HepG2 (cell line): ENCODE results near the gene PDXDC1. TPM values are rescaled to one million over a fixed set of nuclear protein-coding genes. Genes with fewer than 3 reads are reported as not detected.
A peak's percentile ranks its signal among the peaks of the same experiment; 100 is the strongest.

Experiments
- ATAC-seq: fragments of 200-7000 bp; cut with Tn5 transposase; 3 replicates; pipeline ENCODE4 v1.9.1; 2020; ENCODE audit warnings: mild to moderate bottlenecking, moderate library complexity
- BruUV-seq: library from RNA; stranded (reverse); fragments of 400-500 nt; replicated peaks from 2 replicates; lab custom pipeline; 2021; lab: Mats Ljungman, UMichigan
- CTCF ChIA-PET: fragments of 300-600 bp; formaldehyde crosslinking; extraction: SDS; loops from one replicate; lab custom pipeline; 2021; ENCODE audit warnings: low total read pairs, inconsistent platforms, low intra/inter-chr PET ratio; lab: Yijun Ruan, JAX
- POLR2A ChIA-PET: fragments of 350-600 bp; sonication (Branson Sonifier 250); formaldehyde crosslinking; loops from one replicate; lab custom pipeline; 2020; ENCODE audit warnings: antibody characterized with exemption, inconsistent platforms; lab: Yijun Ruan, JAX
- DNase-seq: peaks from one replicate; pipeline ENCODE4 v3.0.0-alpha.2; 2015; ENCODE audit warnings: low spot score
- FAIRE-seq: peaks from 3 replicates; lab custom pipeline; 2011; peaks lifted over from hg19 to GRCh38; lab: Jason Lieb, UNC
- H2AFZ ChIP-seq: one replicate; pipeline ENCODE4 v1.6.1; 2011; ENCODE audit warnings: low read length, inconsistent platforms
- H3K27ac ChIP-seq: fragments of 300-600 bp; 3 replicates; pipeline ENCODE4 v1.8.0; 2011; ENCODE audit warnings: mixed run types, mild to moderate bottlenecking, mixed read lengths, low read length, inconsistent platforms; ENCODE audit not compliant: insufficient read depth; ENCODE audit errors: extremely low read length
- H3K27me3 ChIP-seq, 2 experiments: fragments of 200-600 bp in 1 of 2; 2 replicates in 1 of 2; 3 replicates in 1 of 2; pipeline versions ENCODE4 v1.6.0 to v1.8.0; 2011; ENCODE audit warnings: low read length in 2 of 2, mild to moderate bottlenecking in 2 of 2, moderate library complexity in 2 of 2, inconsistent platforms in 1 of 2; ENCODE audit not compliant: insufficient read depth in 2 of 2, control insufficient read depth in 1 of 2
- H3K36me3 ChIP-seq, 2 experiments: fragments of 200-600 bp in 1 of 2; replicated peaks in 1 of 2; 2 replicates in 1 of 2; 3 replicates in 1 of 2; pipeline versions ENCODE4 v1.5.1 to v1.8.0; 2011; ENCODE audit warnings: low read length in 2 of 2, inconsistent platforms in 1 of 2; ENCODE audit not compliant: insufficient read depth in 2 of 2, control insufficient read depth in 1 of 2
- H3K4me1 ChIP-seq: 2 replicates; pipeline ENCODE4 v1.5.1; 2012; ENCODE audit warnings: low read length, inconsistent platforms; ENCODE audit not compliant: insufficient read depth
- H3K4me2 ChIP-seq: 2 replicates; pipeline ENCODE4 v1.6.0; 2011; ENCODE audit warnings: low read depth, low read length, inconsistent platforms
- H3K4me3 ChIP-seq, 3 experiments: fragments of 200-600 bp in 1 of 3; sonication (generic), shearing (Covaris generic) in 1 of 3; replicated peaks in 1 of 3; 2 replicates each; pipeline ENCODE4 v1.5.1; 2011 to 2016; ENCODE audit warnings: low read length in 3 of 3, inconsistent platforms in 2 of 3, low read depth in 2 of 3, mild to moderate bottlenecking in 2 of 3, control low read depth in 1 of 3, mixed read lengths in 1 of 3; ENCODE audit not compliant: insufficient read depth in 1 of 3
- H3K79me2 ChIP-seq: one replicate; pipeline ENCODE4 v1.6.1; 2011; ENCODE audit warnings: low read length, inconsistent platforms; ENCODE audit not compliant: insufficient read depth
- H3K9ac ChIP-seq: 2 replicates; pipeline ENCODE4 v1.6.0; 2011; ENCODE audit warnings: mild to moderate bottlenecking, low read depth, low read length, inconsistent platforms; ENCODE audit not compliant: insufficient read depth
- H3K9me3 ChIP-seq: 2 replicates; pipeline ENCODE4 v1.5.1; 2012; ENCODE audit warnings: mild to moderate bottlenecking, low read length
- H4K20me1 ChIP-seq: 2 replicates; pipeline ENCODE4 v1.6.0; 2011; ENCODE audit warnings: inconsistent platforms, mild to moderate bottlenecking, low read length, moderate library complexity; ENCODE audit not compliant: insufficient read depth
- CTCF ChIP-seq: sonication (generic); formaldehyde crosslinking; IDR thresholded peaks from 2 replicates; pipeline ENCODE4 v1.5.0; 2020; ENCODE audit warnings: mild to moderate bottlenecking, missing genetic modification reagents, moderate library complexity
- KMT2A ChIP-seq: sonication (generic); formaldehyde crosslinking; IDR thresholded peaks from 2 replicates; pipeline ENCODE4 v1.4.0; 2020; ENCODE audit warnings: missing genetic modification reagents
- MAFG ChIP-seq: sonication (generic); formaldehyde crosslinking; IDR thresholded peaks from 2 replicates; pipeline ENCODE4 v1.5.1; 2020; ENCODE audit warnings: mild to moderate bottlenecking, missing genetic modification reagents
- NFKB2 ChIP-seq: sonication (generic); formaldehyde crosslinking; IDR thresholded peaks from 2 replicates; pipeline ENCODE4 v1.4.0; 2020; ENCODE audit warnings: missing genetic modification reagents, borderline replicate concordance
- POLR2A ChIP-seq, 2 experiments: IDR thresholded peaks; 2 replicates each; pipeline ENCODE4 v1.6.1; 2011; ENCODE audit warnings: low read depth in 2 of 2, low read length in 2 of 2, mild to moderate bottlenecking in 1 of 2, moderate library complexity in 1 of 2; ENCODE audit not compliant: insufficient read depth in 1 of 2
- RBM22 ChIP-seq: fragments of 200-400 bp; formaldehyde crosslinking; optimal IDR thresholded peaks from 2 replicates; pipeline ENCODE3; 2017; ENCODE audit warnings: mild to moderate bottlenecking, low read length, moderate library complexity
- SUZ12 ChIP-seq: fragments of 150-350 bp; IDR thresholded peaks from 2 replicates; pipeline ENCODE4 v1.6.1; 2014; ENCODE audit warnings: low read depth, low read length
- ZBTB33 ChIP-seq: sonication (generic); formaldehyde crosslinking; IDR thresholded peaks from 2 replicates; pipeline ENCODE4 v1.4.0; 2020; ENCODE audit warnings: missing genetic modification reagents
- ZBTB38 ChIP-seq: sonication (generic); formaldehyde crosslinking; IDR thresholded peaks from 2 replicates; pipeline ENCODE4 v1.5.1; 2020; ENCODE audit warnings: mild to moderate bottlenecking, missing genetic modification reagents
- ZFP91 ChIP-seq: sonication (generic); formaldehyde crosslinking; IDR thresholded peaks from 2 replicates; pipeline ENCODE4 v1.9.0; 2022; ENCODE audit warnings: missing genetic modification reagents, mild to moderate bottlenecking, borderline replicate concordance
- ZNF501 ChIP-seq: sonication (generic); formaldehyde crosslinking; IDR thresholded peaks from 2 replicates; pipeline ENCODE4 v1.5.1; 2020; ENCODE audit warnings: mild to moderate bottlenecking, moderate library complexity, missing genetic modification reagents
- ZNF687 ChIP-seq: sonication (generic); formaldehyde crosslinking; IDR thresholded peaks from 2 replicates; pipeline ENCODE4 v1.5.1; 2020; ENCODE audit warnings: mild to moderate bottlenecking, missing genetic modification reagents, moderate library complexity
- ZNF768 ChIP-seq: sonication (generic); formaldehyde crosslinking; IDR thresholded peaks from 2 replicates; pipeline ENCODE4 v1.4.0; 2020; ENCODE audit warnings: missing genetic modification reagents
- ZSCAN21 ChIP-seq: sonication (generic); formaldehyde crosslinking; IDR thresholded peaks from 2 replicates; pipeline ENCODE4 v1.8.0; 2022; ENCODE audit warnings: mild to moderate bottlenecking, missing genetic modification reagents, moderate library complexity, borderline replicate concordance
- WGBS: methylation state at CpG from one replicate; pipeline ENCODE4 v1.1.6; 2017; ENCODE audit warnings: low lambda C conversion rate; 5-methylcytosine and 5-hydroxymethylcytosine counted together
- in situ Hi-C: cut with HindIII; loops from 2 replicates; pipeline ENCODE4 v1.10.0; 2017; ENCODE audit warnings: low pct_unique_long_range_greater_than_20kb; ENCODE audit not compliant: extremely low pct_ligation_motif_present
- intact Hi-C: fragments of 100-400 bp; cut with micrococcal nuclease; formaldehyde crosslinking; loops from one replicate; pipeline ENCODE4 v1.10.0; 2022; ENCODE audit not compliant: unreplicated experiment
- polyA plus RNA-seq, 8 experiments: library from polyadenylated mRNA; depleted of rRNA in 3 of 8; stranded (reverse) in 7 of 8; unstranded in 1 of 8; fragments of >200 nt; fragmentation: Illumina TruSeq in 4 of 8; extraction: Trizol in 4 of 8; gene quantifications; 2 replicates each; pipeline versions ENCODE4 v1.2.1 to v1.2.3, GENCODE V29; 2011 to 2016; ENCODE audit warnings: low read depth in 4 of 8, missing spikeins in 1 of 8, mixed read lengths in 1 of 8; ENCODE audit not compliant: insufficient read depth in 1 of 8
- total RNA-seq, 5 experiments: library from RNA; depleted of rRNA; stranded (reverse); fragments of >200 nt; fragmentation: Illumina TruSeq; extraction: Trizol; gene quantifications; 2 replicates each; pipeline ENCODE4 v1.2.3, GENCODE V29; 2016; ENCODE audit warnings: low read depth in 1 of 5

PDXDC1 gene
- total and polyA plus RNA-seq, 2 of the 13 experiments (the other 11 are each of a cell fraction or from before 2014, with no cell fraction given): 133 to 169 TPM

- WGBS: 94% methylated on average over 16 of the region's 16 CpGs
- Histone ChIP-seq H2AFZ (no peak overlapping the region), H3K4me2 (no peak overlapping the region), H3K79me2 (no peaks in the 10 kb centered on the region), H3K27me3 (no peaks in the 10 kb centered on the region), H4K20me1 (no peaks in the 10 kb centered on the region), H3K4me3 (no peak overlapping the region), H3K9ac (no peak overlapping the region), H3K4me1 (no peaks in the 10 kb centered on the region), H3K27ac (no peak overlapping the region), H3K9me3 (no peaks in the 10 kb centered on the region), H3K36me3 (peaks cover 38 to 70% of the 10 kb centered on the region in 2 experiments)
- intact Hi-C loops: no loop called here
- POLR2A ChIA-PET: no interaction called here
- CTCF ChIA-PET: no interaction called here
- BruUV-seq: no TSS peak
- DNase-seq (no peak), ATAC-seq (peak; percentile 51), FAIRE-seq (peak; percentile 37)
- in situ Hi-C loops: no loop called here
- TF ChIP-seq RBM22 (peak; percentile 65), ZNF687 (CRISPR knock-in tag) (peak; percentile 50), ZFP91 (CRISPR knock-in tag) (peak; percentile 24; the same call in 1 of the 2 replicates), NFKB2 (CRISPR knock-in tag) (0 out of 2 replicates have a peak, but pooled peaks have one; percentile 23), MAFG (CRISPR knock-in tag) (0 out of 2 replicates have a peak, but pooled peaks have one; percentile 4), ZNF501 (CRISPR knock-in tag) (0 out of 2 replicates have a peak, but pooled peaks have one; percentile 37), KMT2A (CRISPR knock-in tag) (no peak), ZBTB38 (CRISPR knock-in tag) (peak; percentile 65; the same call in 1 of the 2 replicates), POLR2A (IDR thresholded peaks at IDR 0.05; ENCODE audit: insufficient read depth in 1 of 2, low read depth in 2 of 2, low read length in 2 of 2) (peak in 1 of 2 experiments; percentile 21; a peak in 1 of 4 replicates), CTCF (CRISPR knock-in tag) (peak; percentile 32; the same call in 1 of the 2 replicates), ZSCAN21 (CRISPR knock-in tag) (peak; percentile 30; the same call in 1 of the 2 replicates), ZNF768 (CRISPR knock-in tag) (peak; percentile 14; the same call in 1 of the 2 replicates), SUZ12 (no peak), ZBTB33 (CRISPR knock-in tag) (peak; percentile 88)
Observed at GRCh38 chr16:15041271-15042004, 66.6 kb downstream of the PDXDC1 start.
